HG03520 (cell line): ENCODE measurements around the gene TRAF3.

ENCODE experiments used
- ATAC-seq: cut with Tn5 transposase; IDR thresholded peaks from one replicate; pipeline ENCODE4 v1.9.1; 2021; ENCODE audit warnings: mild to moderate bottlenecking, moderate library complexity; ENCODE audit not compliant: unreplicated experiment

Gene TRAF3

DNA sequence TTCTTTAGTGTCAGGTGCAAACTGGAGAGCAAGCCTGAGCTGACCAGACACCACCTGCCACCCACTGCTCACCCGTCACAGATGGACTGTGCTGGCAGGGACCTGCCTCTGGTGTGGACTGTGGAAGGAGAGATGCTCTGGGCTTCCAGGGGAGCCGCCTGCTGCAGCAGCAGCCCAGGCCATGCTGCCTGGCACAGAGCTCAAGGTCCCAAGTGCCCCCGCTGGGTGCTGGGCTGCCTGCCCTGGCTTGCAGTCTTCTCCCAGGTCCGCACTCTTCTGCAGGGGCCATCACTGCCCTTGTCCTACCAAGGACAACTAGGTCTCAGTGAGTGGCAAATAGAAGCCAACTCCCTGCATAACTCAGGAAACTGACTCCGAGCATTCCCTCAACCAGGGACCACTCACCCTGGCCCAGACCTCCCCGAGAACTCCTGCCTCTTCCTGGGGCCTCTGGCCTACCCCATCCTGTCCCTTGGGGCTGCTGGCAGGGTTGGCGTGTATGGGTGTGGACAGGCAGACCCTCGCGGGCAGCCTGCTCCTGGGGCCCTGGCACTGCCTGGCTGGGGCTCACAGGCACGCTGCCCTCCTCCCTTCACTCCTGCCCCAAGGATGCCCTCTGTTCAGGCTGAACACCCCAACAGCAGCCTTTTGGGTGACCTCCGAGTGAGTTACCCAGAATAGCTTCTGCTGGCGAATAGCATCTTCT, 154.5 kb downstream of the TRAF3 start:
- ATAC-seq = no peak

GRCh38 chr14:102932484-102933248, 155.4 kb downstream of the TRAF3 start:
- no peak for ATAC-seq

GRCh38 chr14:102933618-102934231, 156.5 kb downstream of the TRAF3 start:
- no peak for ATAC-seq

DNA sequence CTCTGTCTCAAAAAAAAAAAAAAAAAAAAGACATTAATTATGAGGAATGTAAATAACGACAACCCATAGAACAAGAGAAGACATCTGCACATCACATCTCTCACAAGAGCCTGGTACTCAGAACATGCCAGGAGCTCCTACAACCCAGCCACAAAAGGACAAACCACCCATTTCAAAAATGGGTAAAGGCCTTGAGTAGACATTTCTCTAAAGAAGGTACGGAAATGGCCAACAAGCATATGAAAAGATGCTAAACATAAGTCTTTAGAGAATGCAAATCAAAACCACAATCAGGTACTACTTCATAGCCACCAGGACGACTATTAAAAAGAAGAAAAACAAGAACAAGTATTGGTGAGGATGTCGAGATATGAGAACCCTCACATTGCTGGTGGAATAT, 158.5 kb downstream of the TRAF3 start:
- ATAC-seq = no peak

- no peak for ATAC-seq
Measured at GRCh38 chr14:102937331-102938175, 160.3 kb downstream of the TRAF3 start.

DNA sequence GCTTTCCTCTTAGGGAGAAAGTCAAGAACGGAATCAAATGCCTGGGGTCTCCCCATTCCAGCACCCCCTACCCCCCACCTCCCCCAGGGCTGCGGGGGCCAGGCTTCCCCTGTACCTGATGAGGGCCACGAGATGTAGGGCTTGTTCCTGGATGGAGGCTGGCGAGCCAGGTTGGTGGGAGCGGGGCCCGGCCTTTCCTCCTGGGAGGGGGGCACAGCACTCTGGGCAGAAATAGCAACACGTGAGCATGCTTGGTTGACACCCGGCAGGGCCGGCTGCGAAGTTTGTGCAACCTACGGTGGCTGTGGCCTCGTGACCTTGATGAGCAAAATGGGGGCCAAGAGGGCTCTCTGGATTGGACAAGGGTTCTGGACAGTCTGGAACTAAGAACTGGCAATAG, 160.9 kb downstream of the TRAF3 start:
- ATAC-seq = no peak

GRCh38 chr14:102939329-102939728, 162.1 kb downstream of the TRAF3 start:
- ATAC-seq = no peak

- no peak for ATAC-seq
Measured at GRCh38 chr14:102939820-102940561, 162.7 kb downstream of the TRAF3 start.

- no peak for ATAC-seq
Measured at GRCh38 chr14:102940729-102941362, 163.6 kb downstream of the TRAF3 start.

DNA sequence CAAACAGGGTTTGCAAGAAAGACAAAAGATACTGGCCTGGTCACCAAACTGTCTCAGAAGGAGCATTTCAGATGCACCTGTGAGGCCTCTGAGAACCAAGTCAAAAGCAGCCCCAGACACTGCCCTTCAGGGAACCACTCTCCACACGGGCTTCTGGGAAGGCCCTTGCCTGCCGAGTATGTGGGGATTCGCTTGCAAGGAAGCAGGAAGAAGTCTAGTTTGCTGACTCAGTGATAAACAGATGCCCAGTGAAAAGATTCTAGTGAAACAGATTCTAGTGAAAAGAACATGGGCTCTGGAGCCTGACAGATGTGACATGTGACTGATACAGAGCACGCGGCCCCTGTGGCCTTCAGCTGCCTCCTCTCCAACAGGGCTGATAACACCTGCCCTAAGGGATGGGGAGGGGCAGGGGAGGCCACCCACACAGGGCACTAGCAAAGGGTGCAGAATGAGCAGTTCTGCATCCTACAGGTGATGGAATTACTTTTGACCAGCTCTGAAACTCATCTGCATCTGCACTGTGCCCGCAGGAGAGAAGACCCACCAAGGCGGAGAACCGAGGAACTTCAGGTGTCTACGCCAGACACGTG, 164.3 kb downstream of the TRAF3 start:
- no peak for ATAC-seq

DNA sequence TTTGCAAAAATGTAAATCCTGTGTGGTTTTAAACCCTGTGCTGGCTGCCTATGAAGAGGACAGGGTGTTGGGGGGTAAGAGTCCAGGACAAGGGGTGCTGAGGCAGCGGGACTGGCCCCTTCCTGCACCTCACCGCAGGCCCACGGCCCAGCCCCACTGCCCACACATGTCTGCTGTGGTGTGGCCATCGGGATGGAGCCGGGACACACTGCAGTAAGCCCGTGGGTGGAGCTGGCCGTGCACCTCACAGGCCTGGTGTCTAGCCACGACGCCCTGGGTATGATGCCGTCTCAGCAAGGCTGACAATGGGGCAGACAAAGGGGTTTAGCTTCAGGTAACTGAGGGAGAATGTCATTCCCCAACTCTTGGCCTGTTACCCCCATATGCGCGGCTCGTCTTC, 164.8 kb downstream of the TRAF3 start:
- no peak for ATAC-seq

- no peak for ATAC-seq
Measured at GRCh38 chr14:102943454-102943853, 166.2 kb downstream of the TRAF3 start.

DNA sequence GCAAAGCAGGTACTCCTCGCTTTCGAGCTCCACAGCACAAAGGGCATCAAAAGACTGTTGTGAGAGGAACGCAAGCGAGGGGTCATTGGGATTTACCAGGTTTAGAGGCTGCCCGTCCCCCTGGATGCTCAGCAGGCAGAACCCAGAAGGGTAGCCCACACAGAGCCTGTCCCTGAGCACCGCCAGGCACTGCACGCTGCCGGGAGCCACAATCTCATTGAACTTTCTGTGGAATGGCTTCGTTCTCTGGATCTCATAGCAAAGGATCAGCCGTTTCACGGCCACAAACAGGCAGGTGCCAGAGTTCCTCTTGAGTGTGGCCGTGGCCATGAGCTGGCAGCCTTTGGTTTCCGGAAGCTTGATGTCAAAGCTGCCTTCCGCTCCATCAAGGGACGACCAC, 166.7 kb downstream of the TRAF3 start:
- ATAC-seq = no peak

DNA sequence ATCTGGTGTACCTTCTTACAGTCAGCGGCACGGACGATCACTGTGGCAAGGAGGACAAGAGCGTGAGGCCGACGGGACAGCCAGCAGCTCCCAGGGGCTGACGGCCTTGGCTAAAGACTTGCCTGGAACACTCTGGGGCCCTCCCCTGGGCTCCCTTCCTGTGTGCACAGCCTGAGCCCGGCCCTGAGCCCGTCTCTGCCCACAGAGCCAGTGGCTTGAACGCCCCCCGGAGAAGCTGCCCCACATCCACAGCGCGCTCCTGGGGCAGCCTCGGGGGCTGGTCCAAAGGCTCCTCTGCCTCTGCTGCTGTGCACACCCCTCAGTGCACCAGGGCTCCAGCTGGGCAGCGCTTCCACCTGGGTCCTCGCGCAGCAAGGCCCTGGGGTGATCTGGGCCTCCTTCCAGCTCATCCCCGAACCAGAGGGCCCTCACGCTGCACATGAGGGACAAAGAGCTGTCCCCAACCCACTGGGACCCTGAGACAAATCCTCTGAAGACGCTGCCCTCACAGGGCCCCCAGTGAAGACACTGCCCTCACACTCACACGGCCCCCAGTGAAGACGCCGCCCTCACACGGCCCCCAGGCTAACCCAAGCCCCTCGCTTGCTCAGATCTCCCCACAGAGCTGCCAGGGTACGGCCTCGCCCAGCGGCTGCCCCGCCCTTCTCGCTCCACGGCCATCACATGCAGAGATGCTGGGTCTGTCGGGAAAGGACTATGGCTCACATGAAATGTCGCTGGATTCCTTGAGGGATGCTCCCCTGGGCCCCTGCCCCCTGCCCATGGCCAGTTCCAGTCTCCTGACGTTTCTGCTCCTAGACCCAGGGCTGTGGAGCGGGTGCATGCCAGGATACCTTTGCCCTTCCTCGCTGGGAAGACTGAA, 167.4 kb downstream of the TRAF3 start:
- ATAC-seq = no peak

DNA sequence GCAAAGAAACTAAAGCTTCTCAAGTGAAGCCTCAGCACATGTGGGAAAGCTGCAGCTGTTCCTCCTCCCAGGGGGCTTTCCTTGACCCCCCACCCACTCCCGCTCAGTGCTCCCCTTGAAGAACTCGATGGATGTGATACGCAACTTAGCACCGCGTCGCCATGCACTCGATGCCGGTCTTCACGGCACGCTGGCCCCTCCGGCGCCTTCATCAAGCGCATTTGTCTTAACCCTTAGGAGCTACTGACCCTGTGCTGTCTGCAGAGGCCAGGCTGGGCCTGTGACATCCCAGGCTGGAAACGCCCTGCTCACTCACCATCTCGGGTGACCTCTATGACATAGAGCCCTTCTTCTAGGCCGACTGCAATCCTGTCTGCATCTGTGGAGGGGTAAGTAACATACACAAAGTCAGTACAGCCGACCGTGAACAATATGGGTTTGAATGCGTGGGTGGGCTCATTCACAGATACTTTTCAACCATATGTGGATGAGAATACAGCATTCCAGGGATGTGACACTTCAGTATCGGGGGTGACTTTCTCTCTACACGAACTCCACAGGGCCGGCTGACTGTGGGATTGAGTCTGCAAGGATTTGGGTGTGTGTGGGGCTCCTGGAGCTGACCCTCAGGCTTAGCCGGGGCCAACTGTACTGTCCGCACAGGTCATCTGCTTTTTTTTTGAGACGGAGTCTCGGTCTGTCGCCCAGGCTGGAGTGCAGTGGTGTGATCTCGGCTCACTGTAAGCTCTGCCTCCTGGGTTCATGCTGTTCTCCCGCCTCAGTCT, 168.3 kb downstream of the TRAF3 start:
- no peak for ATAC-seq

DNA sequence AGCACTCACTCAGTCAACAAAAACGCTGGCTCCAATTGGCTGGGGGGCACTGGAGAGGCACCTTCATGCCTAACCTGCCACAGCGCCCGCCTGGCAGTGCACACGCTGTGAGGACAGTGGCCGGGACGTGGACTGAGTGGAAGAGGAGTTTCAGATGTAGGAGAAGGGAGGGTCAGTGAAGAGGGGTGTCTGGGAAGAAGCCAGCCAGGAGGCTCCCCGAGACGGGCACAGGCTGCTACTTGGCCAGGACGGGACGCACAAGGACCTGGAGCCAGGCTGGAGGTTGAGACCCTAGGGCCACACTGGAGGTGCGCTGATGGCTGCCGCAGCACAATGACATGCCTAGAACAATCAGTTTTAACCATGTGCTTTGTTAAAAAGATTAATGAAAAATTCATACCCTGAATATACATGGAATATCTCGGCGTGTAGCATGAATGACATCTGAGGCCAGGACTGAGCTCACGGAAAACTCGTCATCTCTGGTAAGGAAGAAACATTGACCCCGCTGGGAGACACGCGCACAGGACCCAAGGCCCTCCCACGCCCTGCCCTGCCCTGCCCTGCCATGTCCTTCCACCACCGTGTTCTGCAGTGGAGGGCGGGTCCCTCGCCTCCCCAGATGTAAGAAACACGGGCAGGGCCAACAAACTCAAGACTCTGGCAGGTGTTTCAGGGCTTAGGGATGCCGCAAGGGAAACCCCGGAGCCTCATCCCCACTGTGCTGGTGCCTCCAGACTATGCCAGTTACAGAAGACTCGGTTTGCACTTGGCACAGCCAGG, 170.3 kb downstream of the TRAF3 start:
- no peak for ATAC-seq

- no peak for ATAC-seq
Measured at GRCh38 chr14:102948698-102949061, 171.4 kb downstream of the TRAF3 start.
